GM23248 (cell line): ENCODE measurements around the gene ADGRG4.

Experiments used
- EZH2 ChIP-seq: fragments of 200-600 bp; sonication (generic); IDR thresholded peaks from 2 replicates; pipeline ENCODE4 v1.6.1; 2018; ENCODE audit warnings: antibody characterized with exemption, mild to moderate bottlenecking; ENCODE audit not compliant: insufficient read depth, poor library complexity, severe bottlenecking
- EZH2phosphoT487 ChIP-seq: fragments of 200-600 bp; sonication (generic); IDR thresholded peaks from 2 replicates; pipeline ENCODE4 v1.6.1; 2018; ENCODE audit warnings: antibody characterized with exemption, moderate library complexity, mild to moderate bottlenecking, low read depth; ENCODE audit not compliant: insufficient read depth

GRCh38 chrX:136325377-136325776 is 24.6 kb downstream of the ADGRG4 start:
- TF ChIP-seq EZH2 (no peak), EZH2phosphoT487 (no peak)
